HG03439 (cell line): Measurements from ENCODE around the gene B3GLCT.
"Not testable (repeated sequence)": the region's sequence is repeated elsewhere in the genome, so short reads cannot be mapped to it uniquely, and the experiment has no call there.

Source experiments
- ATAC-seq: cut with Tn5 transposase; IDR thresholded peaks from one replicate; pipeline ENCODE4 v1.9.1; 2021; ENCODE audit warnings: mild to moderate bottlenecking, moderate library complexity; ENCODE audit not compliant: unreplicated experiment

B3GLCT gene

DNA sequence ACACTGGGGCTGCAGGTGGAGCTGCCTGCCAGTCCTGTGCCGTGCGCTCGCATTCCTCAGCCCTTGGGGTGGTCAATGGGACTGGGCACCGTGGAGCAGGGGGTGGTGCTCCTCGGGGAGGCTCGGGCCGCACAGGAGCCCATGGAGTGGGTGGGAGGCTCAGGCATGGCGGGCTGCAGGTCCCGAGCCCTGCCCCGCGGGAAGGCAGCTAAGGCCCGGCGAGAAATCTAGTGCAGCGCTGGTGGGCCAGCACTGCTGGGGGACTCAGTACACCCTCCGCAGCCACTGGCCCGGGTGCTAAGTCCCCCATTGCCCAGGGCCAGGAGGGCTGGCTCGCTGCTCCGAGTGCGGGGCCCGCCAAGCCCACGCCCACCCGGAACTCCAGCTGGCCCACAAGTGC lies 139.8 kb downstream of the B3GLCT start:
- not testable (repeated sequence) for ATAC-seq

DNA sequence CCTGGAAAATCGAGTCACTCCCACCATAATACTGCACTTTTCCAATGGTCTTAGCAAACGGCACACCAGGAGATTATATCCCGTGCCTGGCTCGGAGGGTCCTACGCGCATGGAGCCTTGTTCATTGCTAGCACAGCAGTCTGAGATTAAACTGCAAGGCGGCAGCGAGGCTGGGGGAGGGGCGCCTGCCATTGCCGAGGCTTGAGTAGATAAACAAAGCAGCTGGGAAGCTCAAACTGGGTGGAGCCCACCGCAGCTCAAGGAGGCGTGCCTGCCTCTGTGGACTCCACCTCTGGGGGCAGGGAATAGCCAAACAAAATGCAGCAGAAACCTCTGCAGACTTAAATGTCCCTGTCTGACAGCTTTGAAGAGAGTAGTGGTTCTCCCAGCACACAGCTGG lies 141.1 kb downstream of the B3GLCT start:
- ATAC-seq = not testable (repeated sequence)

DNA sequence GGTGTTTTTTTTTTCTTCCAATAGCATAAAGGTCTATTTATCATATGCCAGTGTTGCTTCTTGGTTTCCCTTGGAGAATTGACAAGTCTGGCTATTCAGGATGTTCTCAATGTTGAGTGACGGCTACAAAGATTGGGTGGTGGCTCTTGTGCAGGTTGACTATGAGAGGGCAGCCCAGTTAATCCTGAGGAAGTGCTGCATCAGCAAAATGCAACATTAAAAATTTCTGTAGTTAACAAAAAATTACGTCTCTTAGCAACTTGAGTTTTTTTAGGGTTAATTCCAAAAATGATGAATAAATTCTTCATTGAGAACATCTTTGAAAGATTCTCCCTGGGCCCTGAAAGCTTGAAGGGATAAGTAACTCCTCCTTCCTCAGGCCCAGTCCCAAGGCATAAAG lies 147.1 kb downstream of the B3GLCT start:
- no peak for ATAC-seq

DNA sequence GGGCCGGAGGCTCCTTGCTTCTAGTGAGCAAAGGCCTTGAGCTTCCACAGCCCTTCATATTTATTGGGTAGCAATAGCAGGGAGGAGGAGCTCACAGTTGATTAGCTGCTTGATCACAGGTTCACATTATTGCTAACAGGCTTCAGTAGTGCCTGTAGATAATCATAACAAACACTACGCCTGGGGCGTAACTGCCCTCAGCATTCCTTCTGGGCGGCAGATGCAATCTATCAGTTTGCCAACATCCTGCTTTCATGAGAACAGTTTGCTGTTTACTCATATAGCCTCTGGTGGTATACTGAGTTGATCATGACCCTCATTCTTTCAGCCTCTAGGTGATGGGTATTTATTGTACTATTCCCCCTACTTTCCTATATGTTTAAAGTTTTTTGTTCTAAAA lies 149.4 kb downstream of the B3GLCT start:
- ATAC-seq = no peak

DNA sequence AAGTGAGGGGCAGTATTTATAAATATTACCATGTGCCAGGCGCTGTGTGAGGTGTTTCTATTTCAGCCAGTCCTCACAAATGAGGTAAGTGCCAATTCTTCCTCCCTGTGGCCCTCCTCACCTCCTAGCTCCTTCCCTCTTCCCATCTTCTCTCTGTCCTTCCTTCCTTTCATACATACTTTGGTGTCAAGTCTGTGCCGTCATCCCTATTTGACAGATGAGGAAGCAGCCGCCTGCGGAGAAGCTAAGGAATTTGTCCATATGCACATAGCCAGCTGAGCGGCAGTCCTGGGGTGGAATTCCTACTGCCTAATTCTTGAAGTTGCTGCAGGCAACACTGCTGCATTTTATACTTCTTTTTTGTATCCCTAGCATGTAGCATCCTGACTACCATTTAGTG lies 150.8 kb downstream of the B3GLCT start:
- ATAC-seq = no peak

DNA sequence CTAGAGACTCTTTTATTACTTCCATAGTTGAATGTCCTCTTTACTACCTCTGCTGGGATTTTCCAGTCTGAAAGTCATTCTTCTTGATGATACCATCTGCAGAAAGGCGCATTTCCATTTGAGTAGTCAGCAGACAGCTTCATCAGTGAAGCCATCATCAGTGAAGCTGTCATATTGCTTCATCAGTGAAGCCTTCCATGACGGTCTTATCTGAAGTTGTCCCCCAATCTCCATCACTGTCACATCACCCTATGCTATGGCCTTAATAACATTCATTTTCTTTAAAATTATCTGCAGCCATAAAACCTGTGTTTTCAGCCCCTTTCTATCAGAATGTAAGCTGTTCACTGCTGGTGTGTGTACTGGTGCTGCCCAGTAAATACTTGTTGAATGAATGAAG lies 151.6 kb downstream of the B3GLCT start:
- ATAC-seq = no peak

DNA sequence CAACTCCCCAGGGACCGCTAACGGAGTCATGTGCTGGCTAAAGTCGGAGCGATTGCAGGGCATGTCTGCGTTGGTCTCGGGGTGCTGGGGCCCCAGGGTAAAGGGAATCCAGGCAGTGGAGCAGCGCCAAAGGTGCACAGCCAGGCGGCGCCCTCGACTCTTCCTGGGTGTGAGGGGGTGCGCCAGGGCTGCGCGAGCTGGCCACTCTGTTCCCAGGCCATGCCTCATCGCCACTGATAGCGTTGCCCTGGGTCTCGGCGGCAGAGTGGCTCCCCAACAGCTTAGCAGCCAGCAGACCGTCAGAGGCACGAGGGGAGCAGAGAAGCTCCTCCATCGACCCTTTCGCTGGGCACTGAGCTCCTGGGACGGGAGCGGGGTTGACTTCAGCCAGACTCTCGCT lies 152.7 kb downstream of the B3GLCT start:
- ATAC-seq = no peak

DNA sequence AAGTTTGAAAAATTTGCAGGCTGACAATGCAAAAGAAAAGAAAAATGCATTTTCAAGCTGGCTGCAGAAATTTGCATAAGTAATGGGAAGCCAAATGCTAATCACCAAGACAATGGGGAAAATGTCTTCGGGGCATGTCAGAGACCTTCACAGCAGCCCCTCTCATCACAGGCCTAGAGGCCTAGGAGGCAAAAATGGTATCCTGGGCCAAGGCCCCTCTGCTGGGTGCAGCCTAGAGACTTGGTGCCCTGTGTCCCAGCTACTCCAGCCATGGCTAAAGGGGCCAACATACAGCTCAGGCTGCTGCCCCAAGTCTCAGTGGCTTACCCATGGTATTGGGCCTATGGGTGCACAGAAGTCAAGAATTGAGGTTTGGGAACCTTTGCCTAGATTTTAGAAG lies 155.2 kb downstream of the B3GLCT start:
- ATAC-seq = no peak

DNA sequence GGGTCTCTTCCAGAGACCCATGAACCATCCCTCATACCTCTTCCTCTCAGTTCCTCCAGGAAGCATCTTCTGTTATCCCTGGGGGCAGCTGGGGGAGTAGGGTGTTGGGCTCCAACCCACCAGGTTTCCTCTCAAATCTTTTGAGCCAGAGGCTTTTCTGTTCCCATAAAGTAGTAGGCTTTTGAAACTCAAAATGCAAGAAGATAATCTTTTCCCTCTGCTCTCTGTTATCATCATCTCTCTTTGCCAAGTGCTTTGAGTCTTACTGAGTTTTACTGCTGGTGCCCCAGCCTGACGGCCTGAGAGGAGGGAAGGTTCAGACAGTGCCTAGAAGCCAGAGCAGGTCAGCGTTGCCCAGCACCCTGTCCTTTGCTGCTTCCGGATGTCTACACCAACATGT lies 157.2 kb downstream of the B3GLCT start:
- ATAC-seq = no peak

DNA sequence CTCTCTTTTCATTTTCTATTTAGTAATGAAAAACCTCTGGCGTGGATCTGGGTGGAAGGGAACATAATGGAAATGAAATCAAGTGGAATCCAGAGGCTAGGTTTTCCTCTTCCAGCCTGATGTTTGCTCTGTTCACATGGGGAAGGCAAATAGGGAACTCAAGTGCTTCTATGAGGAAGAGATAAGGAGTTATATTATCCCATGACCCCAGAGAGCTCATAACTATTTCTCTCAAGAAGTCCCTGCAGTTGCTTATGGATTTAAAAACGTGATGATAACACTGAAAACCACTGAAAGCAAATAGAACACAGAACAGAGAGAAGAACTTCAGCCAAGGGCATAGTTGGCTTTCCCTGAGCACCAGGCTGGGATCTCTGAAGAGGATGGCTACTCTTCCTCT lies 157.8 kb downstream of the B3GLCT start:
- ATAC-seq = no peak

DNA sequence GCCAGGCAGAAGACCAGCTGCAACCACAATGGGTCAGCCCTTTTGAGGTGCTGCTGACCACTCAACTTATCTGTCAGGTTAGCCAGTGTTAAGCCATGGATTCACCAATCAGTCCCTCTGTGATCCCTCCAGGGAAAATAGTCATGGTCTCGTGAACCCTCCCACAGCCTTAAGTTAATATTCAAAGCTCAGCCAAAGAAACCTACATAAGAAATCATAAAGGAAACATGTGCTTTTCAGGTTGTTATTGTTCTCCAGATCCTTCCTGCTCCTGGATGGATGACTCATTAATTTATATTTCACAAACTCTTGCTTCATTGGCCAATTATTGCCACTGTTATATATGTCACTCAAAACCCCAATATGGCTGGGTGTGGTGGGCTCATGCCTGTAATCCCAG lies 161.9 kb downstream of the B3GLCT start:
- no peak for ATAC-seq

DNA sequence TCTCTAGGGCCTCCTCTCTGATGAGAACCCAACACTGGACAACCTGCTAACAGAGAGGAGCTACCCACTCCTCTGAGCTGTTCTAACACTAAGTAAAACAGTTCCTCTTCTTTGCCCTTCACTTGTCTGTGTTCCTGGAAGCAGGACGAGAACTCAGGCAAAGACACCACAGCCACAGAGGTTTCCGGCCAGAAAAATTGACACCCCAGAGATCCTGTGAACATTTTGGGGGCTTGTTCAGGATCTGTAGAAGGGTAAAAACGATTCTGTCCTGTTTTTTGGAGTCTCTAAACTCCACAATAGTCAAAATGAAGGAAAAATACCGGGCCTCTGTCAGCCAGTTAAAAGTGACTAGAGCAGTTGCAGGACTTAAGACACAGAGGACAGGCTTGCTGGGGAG lies 165.9 kb downstream of the B3GLCT start:
- no peak for ATAC-seq

DNA sequence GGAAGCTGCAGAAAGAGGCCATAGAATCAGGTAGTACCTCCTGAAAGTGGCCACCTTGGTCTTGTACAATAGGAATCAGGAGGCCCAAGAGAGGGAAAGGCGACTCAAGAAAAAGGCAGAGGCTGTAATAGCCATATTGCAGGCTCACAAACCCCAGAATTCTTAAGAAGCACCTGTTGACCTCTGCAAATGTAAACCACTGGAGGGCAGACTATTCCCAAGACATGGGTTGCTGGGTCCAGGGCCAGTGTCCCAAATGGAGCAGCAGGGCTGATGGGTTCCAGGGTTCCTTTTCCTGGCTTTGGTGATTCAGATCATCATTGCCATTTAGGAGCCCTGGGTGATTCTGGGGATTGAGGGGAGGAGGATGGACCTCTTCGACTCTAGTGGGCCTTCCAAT lies 167.6 kb downstream of the B3GLCT start:
- ATAC-seq = no peak

DNA sequence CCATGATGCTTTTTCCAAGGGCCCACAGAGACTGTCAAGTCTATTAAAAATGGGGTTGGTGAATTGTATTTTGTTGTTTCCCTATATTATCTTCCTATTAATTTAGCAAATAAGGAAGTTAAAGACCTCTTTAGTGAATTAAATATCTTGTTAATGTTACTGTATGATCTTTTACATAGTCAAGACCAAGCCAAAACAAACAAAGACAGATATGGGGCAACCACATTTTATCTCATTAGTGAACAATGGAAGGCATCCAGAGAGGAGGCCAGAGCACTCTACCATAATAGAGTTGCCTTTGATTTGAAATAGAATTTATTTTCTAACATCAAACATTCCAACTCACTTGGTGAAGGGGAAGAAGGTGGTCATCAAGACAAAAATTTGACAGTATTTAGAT lies 169.4 kb downstream of the B3GLCT start:
- no peak for ATAC-seq

DNA sequence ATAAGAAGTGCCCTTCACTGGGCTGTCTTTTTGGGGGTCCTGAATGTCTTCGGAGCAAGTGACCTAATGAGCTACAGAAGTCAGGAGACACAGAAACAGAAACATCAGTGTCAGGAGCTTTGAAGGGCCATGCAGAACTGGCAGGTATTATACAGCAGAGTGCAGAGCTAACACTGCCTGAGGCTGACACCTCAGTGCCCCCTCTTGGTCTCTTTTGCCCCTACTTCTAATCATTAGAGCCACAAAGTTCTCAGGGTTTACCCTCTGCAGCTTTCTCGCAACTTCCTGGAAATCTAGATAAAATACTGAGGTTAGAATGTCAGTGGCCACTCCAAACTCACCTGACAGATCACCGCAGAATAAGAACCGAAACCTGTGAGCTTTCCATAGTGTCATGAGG lies 172.7 kb downstream of the B3GLCT start:
- ATAC-seq = no peak

DNA sequence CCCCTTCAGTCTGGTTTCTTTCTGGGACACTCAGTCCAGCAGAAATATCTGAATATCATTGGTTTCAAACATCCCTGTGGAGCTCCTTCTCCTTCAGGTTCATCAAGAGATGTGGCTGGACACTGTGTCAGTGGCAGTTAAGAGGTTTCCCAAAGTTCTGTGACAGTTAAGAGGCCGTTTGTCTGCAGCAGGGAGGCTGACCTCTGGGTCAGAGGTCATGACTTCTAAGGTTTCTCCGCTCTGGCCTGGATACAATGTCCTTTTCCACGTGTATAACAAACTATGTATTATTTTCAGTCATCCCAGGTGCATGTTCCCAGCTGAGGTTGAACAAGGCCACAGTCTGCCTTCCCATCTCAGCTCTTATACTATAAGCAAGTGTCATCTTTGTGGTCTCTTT lies 174.9 kb downstream of the B3GLCT start:
- ATAC-seq = no peak

DNA sequence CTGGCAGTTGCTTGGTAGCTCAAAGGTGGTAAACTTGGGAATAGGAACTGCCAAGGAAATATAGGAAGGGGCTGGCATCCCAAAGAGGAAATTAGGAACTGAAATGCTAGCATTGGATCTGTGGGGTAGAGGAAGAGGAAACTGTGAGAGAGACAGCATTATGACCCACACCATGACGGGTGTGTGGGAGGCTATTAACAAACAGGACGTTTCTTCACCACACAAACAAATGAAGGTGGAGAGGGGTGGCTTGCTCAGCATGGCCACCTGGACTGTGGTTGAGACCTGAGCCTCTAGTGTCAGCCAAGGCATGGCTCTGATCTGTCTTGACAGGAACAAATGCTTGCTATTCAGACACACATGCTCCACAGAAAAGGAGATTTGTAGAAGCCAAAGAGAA lies 178.2 kb downstream of the B3GLCT start:
- ATAC-seq = no peak

DNA sequence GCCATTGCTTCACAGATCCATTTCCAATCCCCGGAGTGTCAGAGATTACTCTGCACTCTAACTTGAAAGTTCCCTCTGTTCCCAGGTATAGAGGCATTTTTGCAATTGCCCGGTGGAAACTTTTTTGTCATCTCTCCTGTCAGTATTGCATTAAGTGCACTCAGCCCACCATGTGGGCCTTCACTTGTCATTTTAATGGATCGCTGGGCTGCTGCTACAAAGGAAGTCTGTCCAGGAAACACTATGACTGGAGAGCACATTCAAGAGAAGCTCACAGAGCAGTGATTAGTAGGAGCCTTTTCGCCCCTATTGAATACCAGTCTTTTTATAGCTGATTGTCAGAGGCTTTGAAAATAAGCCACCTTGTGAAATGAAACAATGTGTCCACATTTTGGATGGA lies 180.9 kb downstream of the B3GLCT start:
- ATAC-seq = no peak
